Measurements from ENCODE around the gene DYNLRB2. TPM values are rescaled to one million over a fixed set of nuclear protein-coding genes. Genes with fewer than 3 reads are reported as not detected.

Gene DYNLRB2
- total RNA-seq, 1 experiment from 2014 or later: not detected

DNA sequence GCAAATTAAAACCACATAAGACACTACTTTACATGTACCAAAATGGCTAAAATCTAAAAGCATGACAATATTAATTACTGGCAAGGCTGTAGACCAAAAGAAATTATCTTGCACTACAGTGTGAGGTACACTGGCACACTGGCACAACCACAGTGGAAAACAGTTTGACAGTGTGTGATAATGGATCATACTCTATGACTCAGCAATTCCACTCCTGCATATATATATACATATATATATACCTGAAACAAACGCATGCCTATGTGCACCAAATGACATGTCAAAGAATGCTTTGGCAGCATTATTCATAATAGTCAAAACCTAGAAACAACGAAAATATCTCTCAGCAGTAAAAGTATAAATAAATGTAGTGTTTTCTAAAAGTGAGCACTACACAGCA lies 4.6 kb upstream of the DYNLRB2 start:
- Mint-ChIP-seq H3K27me3 (ENCODE audit: unreplicated experiment) (peaks cover 27% of the 10 kb centered on the region), H3K4me1 (ENCODE audit: low read depth, unreplicated experiment) (peaks cover 11% of the 10 kb centered on the region), H3K36me3 (ENCODE audit: insufficient read depth, unreplicated experiment) (peaks cover 8% of the 10 kb centered on the region), H3K27ac (ENCODE audit: unreplicated experiment) (no peak overlapping the region), H3K9me3 (ENCODE audit: low read depth, unreplicated experiment) (peaks cover 1% of the 10 kb centered on the region), H3K4me3 (ENCODE audit: low read depth, unreplicated experiment) (no peak overlapping the region)
- BruUV-seq (replicated peaks): no TSS peak
- CTCF ChIA-PET: no interaction called here
- intact Hi-C loops (cut with micrococcal nuclease; ENCODE audit: unreplicated experiment): no loop called here
- no peak for DNase-seq
- TF ChIP-seq, protein P1, sequence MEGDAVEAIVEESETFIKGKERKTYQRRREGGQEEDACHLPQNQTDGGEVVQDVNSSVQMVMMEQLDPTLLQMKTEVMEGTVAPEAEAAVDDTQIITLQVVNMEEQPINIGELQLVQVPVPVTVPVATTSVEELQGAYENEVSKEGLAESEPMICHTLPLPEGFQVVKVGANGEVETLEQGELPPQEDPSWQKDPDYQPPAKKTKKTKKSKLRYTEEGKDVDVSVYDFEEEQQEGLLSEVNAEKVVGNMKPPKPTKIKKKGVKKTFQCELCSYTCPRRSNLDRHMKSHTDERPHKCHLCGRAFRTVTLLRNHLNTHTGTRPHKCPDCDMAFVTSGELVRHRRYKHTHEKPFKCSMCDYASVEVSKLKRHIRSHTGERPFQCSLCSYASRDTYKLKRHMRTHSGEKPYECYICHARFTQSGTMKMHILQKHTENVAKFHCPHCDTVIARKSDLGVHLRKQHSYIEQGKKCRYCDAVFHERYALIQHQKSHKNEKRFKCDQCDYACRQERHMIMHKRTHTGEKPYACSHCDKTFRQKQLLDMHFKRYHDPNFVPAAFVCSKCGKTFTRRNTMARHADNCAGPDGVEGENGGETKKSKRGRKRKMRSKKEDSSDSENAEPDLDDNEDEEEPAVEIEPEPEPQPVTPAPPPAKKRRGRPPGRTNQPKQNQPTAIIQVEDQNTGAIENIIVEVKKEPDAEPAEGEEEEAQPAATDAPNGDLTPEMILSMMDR (IDR thresholded peaks at IDR 0.05; ENCODE audit: unreplicated experiment): no peak

DNA sequence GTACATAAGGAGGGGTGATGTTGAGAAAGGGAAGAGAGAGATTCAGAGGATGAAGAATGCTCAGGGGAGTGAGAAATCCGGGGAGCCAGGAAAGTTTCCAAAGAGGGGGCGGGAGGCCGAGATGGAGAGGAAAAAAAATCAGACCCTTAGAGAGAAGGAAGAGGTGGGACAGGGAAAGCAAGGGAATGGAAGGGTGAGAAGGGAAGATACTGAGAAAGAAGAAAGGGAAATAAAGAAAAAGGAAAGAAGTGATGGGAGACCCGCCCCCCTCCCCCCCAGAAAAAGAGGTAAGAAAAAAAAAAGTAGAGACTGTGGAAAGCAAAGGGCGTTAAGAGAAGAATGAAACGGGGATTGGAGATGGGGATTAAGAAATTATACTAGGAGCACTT lies 507 bp downstream of the DYNLRB2 start:
- DNase-seq: no peak
- Mint-ChIP-seq H3K9me3 (ENCODE audit: low read depth, unreplicated experiment) (peaks cover 3% of the 10 kb centered on the region), H3K27ac (ENCODE audit: unreplicated experiment) (peak overlapping the region; percentile 84), H3K4me3 (ENCODE audit: low read depth, unreplicated experiment) (peak overlapping the region; percentile 85), H3K4me1 (ENCODE audit: low read depth, unreplicated experiment) (peaks cover 14% of the 10 kb centered on the region), H3K27me3 (ENCODE audit: unreplicated experiment) (peaks cover 21% of the 10 kb centered on the region), H3K36me3 (ENCODE audit: insufficient read depth, unreplicated experiment) (peaks cover 8% of the 10 kb centered on the region)
- TF ChIP-seq, protein P1 (IDR thresholded peaks at IDR 0.05; ENCODE audit: unreplicated experiment): no peak
- intact Hi-C loops (cut with micrococcal nuclease; ENCODE audit: unreplicated experiment): no loop called here
- no TSS peak for BruUV-seq (replicated peaks)
- CTCF ChIA-PET: no interaction called here

DNA sequence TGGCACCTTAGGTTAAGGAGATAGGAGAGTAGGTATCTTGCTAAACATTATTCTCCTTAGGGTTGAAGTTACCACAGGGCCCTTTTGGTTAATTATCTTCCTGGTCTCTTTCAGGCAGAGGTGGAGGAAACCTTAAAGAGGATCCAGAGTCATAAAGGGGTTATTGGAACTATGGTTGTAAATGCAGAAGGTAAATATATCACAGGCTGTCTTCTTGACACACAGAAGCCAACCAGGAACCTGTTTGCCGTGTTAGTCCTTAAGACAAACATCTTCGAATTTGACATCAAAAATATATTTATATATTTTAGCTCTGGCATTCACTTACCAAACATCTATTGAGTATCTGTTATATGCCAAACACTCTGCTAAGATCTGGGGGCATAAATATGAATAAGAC lies 2.4 kb downstream of the DYNLRB2 start:
- H3K36me3 Mint-ChIP-seq (ENCODE audit: insufficient read depth, unreplicated experiment): peaks cover 8% of the 10 kb centered on the region
- TF ChIP-seq, protein P1 (IDR thresholded peaks at IDR 0.05; ENCODE audit: unreplicated experiment): no peak
- CTCF ChIA-PET: interaction anchor here (1.8 kb wide), 1 partner anchor 9 kb away, joined by 3 read pairs; no protein-coding TSS in a partner anchor
- DNase-seq: no peak
- no TSS peak for BruUV-seq (replicated peaks)
- H3K27me3 Mint-ChIP-seq (ENCODE audit: unreplicated experiment): peaks cover 7% of the 10 kb centered on the region
- peaks cover 14% of the 10 kb centered on the region for H3K4me1 Mint-ChIP-seq (ENCODE audit: low read depth, unreplicated experiment)
- no peak overlapping the region for H3K4me3 Mint-ChIP-seq (ENCODE audit: low read depth, unreplicated experiment)
- no peak overlapping the region for H3K27ac Mint-ChIP-seq (ENCODE audit: unreplicated experiment)
- intact Hi-C loops (cut with micrococcal nuclease; ENCODE audit: unreplicated experiment): no loop called here
- peaks cover 3% of the 10 kb centered on the region for H3K9me3 Mint-ChIP-seq (ENCODE audit: low read depth, unreplicated experiment)

DNA sequence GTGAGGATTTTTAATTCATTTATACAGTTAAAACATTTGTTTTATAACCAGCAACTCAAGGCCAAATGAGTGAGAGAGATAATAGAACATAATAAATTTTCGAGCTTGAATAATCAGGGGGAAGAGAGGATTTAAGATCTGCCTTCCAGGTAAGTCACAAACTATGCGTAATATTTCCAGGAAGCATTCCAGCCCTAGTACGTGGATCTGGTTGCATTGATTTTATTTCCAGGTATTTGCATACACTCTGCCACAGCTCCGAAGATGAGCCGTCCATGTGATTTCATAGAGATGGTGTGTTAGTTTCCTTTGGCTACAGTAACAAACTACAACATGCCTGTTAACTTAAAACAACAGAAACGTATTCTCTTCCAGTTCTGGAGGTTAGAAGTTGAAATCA lies 3.5 kb downstream of the DYNLRB2 start:
- Mint-ChIP-seq H3K36me3 (ENCODE audit: insufficient read depth, unreplicated experiment) (peaks cover 8% of the 10 kb centered on the region), H3K27me3 (ENCODE audit: unreplicated experiment) (peaks cover 7% of the 10 kb centered on the region), H3K27ac (ENCODE audit: unreplicated experiment) (no peak overlapping the region), H3K9me3 (ENCODE audit: low read depth, unreplicated experiment) (peaks cover 3% of the 10 kb centered on the region), H3K4me1 (ENCODE audit: low read depth, unreplicated experiment) (peaks cover 14% of the 10 kb centered on the region), H3K4me3 (ENCODE audit: low read depth, unreplicated experiment) (no peak overlapping the region)
- TF ChIP-seq, protein P1 (IDR thresholded peaks at IDR 0.05; ENCODE audit: unreplicated experiment): no peak
- no peak for DNase-seq
- intact Hi-C loops (cut with micrococcal nuclease; ENCODE audit: unreplicated experiment): no loop called here
- CTCF ChIA-PET: interaction anchor here (1.8 kb wide), 1 partner anchor 10 kb away, joined by 3 read pairs; no protein-coding TSS in a partner anchor
- BruUV-seq (replicated peaks): no TSS peak

Measured in Calu3 (cell line).